ENCODE results near the gene RFPL3. TPM values are rescaled to one million over a fixed set of nuclear protein-coding genes. Genes with fewer than 3 reads are reported as not detected.
"Not testable (repeated sequence)": the region's sequence is repeated elsewhere in the genome, so short reads cannot be mapped to it uniquely, and the experiment has no call there.

RFPL3 gene
- total RNA-seq, 3 donors from 2014 or later, result not detected

GRCh38 chr22:32336121-32336603 lies 21.5 kb upstream of the RFPL3 start:
- TF ChIP-seq CTCF (IDR thresholded peaks at IDR 0.05), result no peak
- Histone ChIP-seq H3K4me1 (ENCODE audit: low read depth) (no peaks in the 10 kb centered on the region), H3K9me3 (no peaks in the 10 kb centered on the region), H3K4me3 (no peak overlapping the region), H3K36me3 (ENCODE audit: low read depth) (no peaks in the 10 kb centered on the region)
- intact Hi-C loops (cut with DNase I, micrococcal nuclease), result no loop called here
- DNase-seq (no peak), ATAC-seq (no peak)

GRCh38 chr22:32336771-32337424 lies 20.8 kb upstream of the RFPL3 start:
- Histone ChIP-seq H3K9me3 (no peaks in the 10 kb centered on the region), H3K4me3 (no peak overlapping the region), H3K4me1 (ENCODE audit: low read depth) (no peaks in the 10 kb centered on the region), H3K36me3 (ENCODE audit: low read depth) (no peaks in the 10 kb centered on the region)
- intact Hi-C loops (cut with DNase I, micrococcal nuclease), result no loop called here
- no peak for TF ChIP-seq CTCF (IDR thresholded peaks at IDR 0.05)
- no peak for ATAC-seq
- DNase-seq, result no peak

- H3K4me3 ChIP-seq; ATAC-seq; H3K36me3 ChIP-seq (ENCODE audit: low read depth); intact Hi-C loops (cut with DNase I, micrococcal nuclease); H3K9me3 ChIP-seq; H3K4me1 ChIP-seq (ENCODE audit: low read depth); DNase-seq: not testable (repeated sequence)
Measured at GRCh38 chr22:32337425-32337824, 20.2 kb upstream of the RFPL3 start.

- Histone ChIP-seq H3K36me3 (ENCODE audit: low read depth) (no peaks in the 10 kb centered on the region), H3K9me3 (no peaks in the 10 kb centered on the region), H3K4me3 (no peak overlapping the region), H3K4me1 (ENCODE audit: low read depth) (no peaks in the 10 kb centered on the region)
- intact Hi-C loops (cut with DNase I, micrococcal nuclease), result no loop called here
- DNase-seq (no peak), ATAC-seq (no peak)
- no peak for TF ChIP-seq CTCF (IDR thresholded peaks at IDR 0.05)
Measured at GRCh38 chr22:32338757-32339156, 18.9 kb upstream of the RFPL3 start.

- intact Hi-C loops (cut with DNase I, micrococcal nuclease), result no loop called here
- DNase-seq, result no peak
- Histone ChIP-seq H3K4me1 (ENCODE audit: low read depth) (no peaks in the 10 kb centered on the region), H3K4me3 (no peak overlapping the region), H3K36me3 (ENCODE audit: low read depth) (no peaks in the 10 kb centered on the region), H3K9me3 (no peaks in the 10 kb centered on the region)
- no peak for ATAC-seq
- no peak for TF ChIP-seq CTCF (IDR thresholded peaks at IDR 0.05)
Measured at GRCh38 chr22:32339190-32340012, 18.3 kb upstream of the RFPL3 start.

GRCh38 chr22:32340411-32340810 lies 17.3 kb upstream of the RFPL3 start:
- TF ChIP-seq CTCF (IDR thresholded peaks at IDR 0.05), result no peak
- Histone ChIP-seq H3K4me1 (ENCODE audit: low read depth) (no peaks in the 10 kb centered on the region), H3K9me3 (no peaks in the 10 kb centered on the region), H3K4me3 (no peak overlapping the region), H3K36me3 (ENCODE audit: low read depth) (no peaks in the 10 kb centered on the region)
- ATAC-seq (no peak), DNase-seq (no peak)
- intact Hi-C loops (cut with DNase I, micrococcal nuclease), result no loop called here
